Activated CD4-positive, alpha-beta T cell treated with anti-CD3 and anti-CD28 coated beads, Interleukin-2, amount 50 U/mL, for 48 hours (primary cell): ENCODE data around the gene PRKAG2.
"Not testable (repeated sequence)": the region's sequence is repeated elsewhere in the genome, so short reads cannot be mapped to it uniquely, and the experiment has no call there.

ENCODE experiments used
- DNase-seq, 2 experiments: peaks; one replicate each; pipeline ENCODE4 v3.0.0-alpha.2; 2020

Gene PRKAG2

DNA sequence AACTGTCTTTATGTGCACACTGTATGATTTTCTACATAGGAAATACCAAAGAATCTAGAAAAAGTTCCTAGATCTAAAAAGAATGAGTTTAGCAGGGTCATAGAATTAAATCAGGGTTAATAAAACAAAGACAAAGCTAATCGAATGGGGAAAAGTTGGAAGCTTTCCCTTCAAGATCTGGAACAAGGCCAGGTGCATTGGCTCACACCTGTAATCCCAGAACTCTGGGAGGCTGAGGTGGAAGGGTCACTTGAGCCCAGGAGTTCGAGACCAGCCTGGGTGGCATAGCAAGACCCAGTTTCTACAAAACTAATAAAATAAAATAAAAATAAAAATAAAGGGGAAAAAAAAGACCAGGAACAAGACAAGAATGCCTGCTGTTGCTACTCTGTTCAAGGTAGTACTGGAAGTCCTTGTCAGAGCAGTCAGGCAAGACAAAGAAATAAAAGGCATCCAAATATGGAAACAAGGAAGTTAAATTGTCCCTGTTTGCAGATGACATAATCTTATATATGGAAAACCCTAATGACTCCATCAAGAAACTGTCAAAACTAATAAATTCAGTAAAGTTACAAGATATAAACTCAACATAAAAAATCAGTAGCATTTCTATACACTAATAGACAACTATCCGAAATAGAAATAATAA, 281.1 kb downstream of the PRKAG2 start:
- no peak for DNase-seq

DNA sequence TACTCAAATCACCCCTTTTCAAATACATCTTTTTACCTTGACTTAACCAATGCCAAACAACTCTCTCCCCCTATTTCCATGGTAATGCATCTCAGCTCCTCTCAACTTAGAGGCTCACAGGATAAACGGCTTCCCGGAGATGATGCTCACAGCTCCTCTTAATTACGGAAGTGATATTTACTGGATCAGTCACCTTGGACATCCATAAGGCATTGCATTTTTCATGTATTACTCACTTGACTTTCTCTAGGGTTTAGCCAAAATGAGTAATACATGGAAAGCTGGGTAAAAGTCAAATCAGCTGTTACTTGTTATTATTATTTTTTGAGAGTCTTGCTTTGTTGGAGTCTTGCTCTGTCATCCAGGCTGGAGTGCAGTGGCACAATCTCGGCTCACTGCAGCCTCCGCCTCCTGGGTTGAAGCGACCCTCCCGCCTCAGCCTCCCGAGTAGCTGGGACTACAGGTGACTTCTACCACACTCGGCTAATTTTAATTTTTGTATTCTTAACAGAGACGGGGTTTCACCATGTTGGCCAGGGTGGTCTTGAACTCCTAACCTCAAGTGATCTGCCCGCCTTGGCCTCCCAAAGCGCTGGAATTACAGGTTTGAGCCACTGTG, 283.9 kb downstream of the PRKAG2 start:
- DNase-seq, result no peak

DNA sequence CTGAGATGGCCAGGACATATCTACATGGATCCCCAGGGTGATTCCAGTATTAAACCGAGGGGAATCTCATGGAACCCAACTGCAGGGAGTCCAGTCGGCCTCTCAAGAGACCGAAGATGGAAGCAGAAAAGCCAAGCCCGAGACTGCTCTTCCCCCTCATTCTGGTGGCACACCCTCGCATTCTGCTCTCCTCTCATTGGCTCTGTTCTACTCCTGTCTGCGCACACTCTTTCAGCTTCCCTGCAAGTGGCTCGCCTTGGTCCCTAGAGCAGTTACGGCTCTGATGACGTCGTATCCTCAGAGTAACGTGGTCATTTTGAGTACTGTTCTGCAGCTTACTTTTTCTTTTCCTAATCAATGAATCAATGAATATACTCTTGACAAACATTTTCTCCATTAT, 284.6 kb downstream of the PRKAG2 start:
- no peak for DNase-seq

DNA sequence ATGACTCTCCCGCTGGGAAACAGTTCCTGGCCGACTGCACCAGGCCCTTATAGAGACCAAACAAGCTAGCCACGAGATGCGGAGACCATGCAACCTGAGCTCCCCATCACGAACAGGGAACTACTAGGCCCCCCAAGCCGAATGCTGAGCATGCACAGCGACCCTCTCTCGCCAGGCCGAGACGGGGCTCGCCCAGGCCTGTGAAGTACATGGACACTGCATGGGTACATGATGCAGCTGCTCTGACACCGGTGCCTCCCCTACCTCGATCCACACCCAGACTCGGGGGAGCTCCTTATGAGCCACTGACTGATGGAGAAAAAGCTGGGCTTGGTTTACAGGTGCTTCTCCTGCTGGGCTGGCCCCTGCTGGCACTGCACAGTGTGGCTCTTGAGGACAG, 285.0 kb downstream of the PRKAG2 start:
- DNase-seq, result no peak

DNA sequence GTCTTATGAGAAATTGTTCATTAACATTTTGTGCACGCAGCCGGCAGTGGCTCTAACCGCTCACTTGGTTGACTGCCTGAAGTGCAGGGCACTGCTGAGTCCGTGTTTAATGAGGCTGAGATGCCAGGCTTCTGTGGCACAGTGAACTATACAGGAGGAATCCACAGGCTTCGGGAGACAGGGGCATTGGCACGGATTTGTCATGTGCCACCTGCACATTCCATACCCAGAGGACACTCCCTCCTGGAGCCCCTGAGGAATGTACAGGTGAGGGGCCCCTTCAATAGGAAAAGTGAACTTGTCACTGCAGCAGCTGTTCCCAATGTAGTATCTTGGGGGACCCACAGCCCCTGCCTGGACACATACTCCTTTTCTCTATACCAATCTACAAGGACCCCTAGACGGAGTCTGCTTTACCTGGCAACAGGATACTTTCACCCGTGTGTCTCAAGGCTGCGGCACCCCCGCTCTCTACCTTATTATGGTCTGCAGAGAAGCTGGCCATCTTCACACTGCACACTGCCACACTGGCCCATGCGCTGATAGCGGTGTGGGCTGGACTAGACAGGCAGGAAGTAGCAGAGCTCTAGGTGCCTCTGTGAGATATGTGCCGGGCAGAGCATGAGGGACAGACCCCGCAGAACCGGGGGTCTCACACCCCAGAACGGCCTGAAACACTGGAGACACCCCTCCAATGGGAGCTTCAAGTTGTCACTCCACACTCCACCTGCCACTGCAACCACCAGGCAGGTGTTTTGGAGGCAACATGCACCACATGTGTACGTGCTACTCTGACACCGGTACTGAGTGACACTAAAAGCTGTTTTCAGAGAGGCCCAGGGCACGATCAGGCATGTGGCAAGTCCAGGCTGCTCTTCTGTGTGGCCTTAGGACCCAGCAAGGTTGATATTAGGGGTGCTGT, 285.8 kb downstream of the PRKAG2 start:
- no peak for DNase-seq

DNA sequence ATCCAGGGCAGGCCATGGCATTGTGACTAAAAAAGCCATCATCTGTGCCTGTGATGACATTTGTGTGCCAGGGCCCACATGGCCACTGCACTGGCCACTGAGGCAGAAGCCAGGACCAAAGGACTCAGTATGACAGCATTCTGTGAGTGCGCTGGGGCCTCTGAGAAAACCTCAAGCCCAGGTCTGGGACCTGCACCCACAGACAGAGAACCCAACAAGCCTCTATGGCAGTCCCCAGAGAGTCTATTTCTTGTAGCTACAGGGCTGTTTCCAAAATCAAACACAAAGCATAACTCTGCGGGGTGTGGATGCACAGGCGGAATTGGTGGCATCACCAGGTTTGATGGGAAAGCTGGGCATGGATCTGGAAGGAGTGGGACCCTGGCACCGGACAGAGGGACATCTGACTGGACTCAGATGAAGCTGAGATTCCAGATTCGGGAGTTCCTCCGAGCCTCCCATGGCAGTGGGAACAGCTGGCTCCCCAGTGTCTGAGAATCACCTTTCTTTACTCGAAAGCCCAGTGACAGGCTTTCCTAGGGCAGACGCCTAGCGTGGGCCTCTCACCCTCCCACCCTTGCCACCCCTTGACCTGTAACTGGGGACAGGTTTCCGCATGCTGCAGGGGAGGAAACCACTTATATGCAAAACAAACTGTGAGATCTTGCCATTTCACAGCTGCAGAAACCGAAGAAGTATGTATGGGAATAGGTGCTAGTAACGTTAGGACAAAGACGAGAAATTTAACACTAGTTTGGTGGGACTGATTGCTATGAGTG, 286.7 kb downstream of the PRKAG2 start:
- no peak for DNase-seq

DNA sequence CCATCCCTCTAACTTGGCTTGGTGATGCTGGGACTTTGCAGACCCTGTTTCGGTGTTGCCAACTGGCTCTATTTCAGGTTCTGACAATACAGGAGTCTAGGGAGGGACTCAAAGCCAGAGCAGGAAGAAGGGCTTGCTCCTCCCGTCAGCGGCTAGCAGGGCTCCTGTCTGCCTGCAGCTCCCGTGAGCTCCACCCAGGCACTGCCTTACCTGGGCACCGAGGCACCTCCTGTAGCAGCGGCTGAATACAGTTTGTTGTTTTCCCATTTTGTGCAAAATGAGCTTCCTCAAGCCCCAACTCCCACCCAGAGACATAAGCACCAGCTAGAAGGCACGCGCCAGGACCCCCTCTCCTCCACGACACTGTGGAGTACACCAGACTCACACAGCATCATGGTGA, 287.9 kb downstream of the PRKAG2 start:
- DNase-seq, result no peak

DNA sequence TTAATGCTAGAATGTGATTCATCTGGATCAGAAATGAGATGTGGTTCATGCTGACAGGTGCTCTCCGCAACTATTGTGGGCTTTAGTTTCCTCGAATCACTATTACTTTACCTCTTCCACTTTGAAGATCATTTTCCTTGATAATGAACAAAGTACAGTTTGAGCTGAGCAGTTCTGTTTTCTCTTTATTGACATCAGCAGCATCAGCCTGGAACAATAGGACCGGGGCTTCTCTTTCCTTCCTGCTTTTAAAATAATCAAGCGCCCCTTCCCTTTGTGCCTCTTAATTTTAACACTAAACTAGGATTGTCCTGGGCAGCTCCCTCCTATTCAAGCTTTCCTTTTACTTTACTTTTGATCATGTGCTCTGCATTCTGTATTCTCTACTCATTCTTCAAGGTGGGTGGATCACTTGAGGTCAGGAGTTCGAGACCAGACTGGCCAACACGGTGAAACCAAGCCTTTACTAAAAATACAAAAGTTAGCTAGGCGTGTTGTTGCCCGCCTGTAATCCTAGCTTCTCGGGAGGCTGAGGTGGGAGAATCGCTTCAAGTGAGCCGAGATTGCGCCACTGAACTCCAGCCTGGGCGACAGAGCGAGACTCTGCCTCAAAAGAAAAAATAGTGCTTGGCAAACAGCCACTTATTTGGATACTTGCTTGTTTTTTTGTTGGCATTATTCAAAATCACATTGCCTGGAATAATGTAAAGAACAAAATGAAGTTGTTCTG, 290.2 kb downstream of the PRKAG2 start:
- DNase-seq, result no peak

DNA sequence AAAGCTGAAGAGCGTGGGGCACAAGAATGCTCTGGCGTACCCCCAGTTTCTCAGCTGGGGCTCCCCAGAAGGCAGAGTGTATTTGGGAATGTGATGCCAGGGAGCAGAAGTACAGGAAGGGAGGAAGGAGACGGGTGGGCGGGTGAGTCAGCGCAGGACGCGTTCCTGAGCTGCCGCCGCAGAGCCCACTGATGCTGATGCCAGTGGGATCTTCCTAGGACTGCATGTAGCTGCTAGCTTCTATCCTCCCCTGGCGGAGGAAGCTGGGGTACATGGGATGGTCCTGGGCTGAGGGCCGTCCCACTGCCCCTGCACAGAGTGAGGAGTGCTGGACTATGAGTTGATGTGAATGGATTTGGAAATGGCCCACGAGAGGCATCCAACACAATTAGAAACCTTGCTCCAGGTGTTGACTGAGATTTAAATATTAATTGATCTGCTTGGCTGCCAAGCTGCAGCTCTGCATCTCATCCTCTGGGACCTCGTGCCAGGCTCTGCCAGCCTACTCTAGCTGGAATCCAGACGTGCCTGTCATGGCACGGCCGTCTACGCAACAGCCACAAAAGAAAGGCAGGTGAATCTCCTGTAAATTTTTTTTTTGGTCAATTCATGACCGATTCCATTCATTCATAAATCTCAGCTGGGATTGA, 291.0 kb downstream of the PRKAG2 start:
- DNase-seq, result no peak

DNA sequence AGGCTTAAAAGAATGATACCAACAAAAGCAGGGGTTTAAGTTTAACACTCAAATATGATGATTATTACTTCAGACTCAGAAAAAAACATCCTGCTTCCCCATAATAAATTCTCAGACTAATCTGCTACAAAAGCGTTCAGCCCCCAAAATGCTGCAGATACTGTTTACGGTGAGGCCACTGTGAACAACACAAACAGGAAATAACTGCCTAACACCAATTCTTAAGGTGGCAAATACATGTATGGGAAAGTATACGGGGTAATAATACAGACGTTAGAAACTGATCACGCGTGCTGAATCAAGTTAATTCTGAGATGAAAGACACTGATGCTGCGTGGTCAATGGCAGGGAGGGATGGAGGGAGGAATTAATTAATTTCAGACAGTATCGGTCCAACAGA, 295.2 kb downstream of the PRKAG2 start:
- DNase-seq, result no peak

DNA sequence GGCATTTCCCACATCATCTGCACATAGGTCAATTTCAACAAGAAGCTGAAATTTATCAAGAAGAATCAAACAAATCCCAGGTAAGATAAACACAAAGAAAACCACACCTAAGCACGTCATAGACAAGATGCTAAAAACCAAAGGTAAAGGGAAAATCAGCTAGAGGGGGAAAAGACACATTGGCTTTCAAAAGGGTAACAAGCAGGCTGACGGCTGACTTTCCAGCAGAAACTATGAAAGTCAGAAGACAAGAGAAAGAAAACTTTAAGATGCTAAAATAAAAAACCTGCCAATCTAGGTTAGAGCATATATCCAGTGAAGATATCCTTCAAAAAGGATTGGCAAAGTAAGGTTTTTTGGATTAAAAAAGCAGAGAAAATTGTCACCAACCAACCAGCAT, 297.3 kb downstream of the PRKAG2 start:
- DNase-seq, result no peak

DNA sequence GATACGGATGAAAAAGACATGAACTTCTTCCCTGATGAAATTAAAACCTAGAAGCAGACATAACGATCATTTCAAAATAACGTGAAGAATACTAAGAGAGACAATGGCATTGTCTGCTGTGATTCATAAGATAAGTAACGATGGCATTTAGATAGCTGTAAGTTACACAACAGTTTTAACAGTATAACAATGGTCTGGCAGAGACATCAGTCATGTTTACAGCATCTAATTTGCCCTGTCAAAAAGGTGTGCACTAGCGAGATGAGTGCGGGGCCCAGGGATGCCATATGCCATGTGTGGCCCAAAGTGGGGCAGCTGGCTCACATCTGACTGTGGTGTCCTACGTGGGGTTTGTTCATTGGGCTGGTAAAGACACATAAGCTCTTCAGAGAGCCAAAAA, 301.5 kb downstream of the PRKAG2 start:
- no peak for DNase-seq

DNA sequence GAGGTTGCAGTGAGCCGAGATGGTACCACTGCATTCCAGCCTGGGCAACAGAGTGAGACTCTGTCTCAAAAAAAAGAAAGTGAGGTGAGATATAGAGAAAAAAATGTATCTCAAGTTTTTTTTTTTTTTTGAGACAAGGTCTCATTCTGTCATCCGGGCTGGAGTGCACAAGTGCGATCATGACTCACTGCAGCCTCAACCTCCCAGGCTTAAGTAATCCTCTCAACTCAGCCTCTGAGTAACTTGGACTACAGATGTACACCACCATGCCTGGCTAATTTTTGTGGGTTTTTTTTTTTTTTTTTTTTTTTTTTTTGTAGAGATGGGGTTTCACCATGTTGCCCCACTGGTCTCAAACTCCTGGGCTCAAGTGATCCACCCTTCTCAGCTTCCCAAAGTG, 303.9 kb downstream of the PRKAG2 start:
- DNase-seq, result not testable (repeated sequence)

DNA sequence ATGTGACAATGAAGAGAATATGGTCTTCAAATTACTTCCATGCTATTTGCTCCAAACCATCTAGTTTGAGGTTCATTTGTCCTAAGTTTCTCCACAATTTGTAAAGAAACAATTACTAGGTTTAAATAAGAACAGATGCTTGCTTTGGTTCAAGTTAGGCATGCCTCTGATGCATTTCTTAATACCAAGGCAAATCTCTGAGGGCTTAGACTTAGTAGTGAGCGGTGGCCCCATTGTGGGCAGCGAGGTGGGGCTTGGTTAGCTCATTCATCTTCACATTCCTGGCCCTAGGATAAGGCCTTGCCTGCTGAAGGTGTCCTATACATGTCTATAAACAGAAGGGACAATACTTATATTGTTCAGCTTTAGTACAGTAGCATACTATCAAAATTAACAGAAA, 304.8 kb downstream of the PRKAG2 start:
- no peak for DNase-seq

DNA sequence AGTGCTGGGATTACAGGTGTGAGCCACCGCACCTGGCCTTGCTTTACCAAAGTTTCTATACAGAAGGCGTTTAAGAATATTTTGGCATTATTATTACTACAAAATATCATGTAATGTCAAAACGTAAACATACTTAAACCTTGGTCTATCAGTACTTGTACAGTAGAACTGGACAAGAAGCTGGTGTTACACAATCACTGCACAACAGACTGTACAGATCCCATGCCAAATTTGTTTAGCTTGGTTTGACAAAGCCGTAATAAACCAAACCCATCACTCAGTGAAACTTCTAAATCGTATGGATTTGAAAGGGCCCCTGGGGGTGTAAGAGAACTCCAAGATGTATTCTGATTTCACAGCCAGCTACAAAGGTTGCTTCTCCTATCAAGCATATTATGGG, 305.4 kb downstream of the PRKAG2 start:
- no peak for DNase-seq

DNA sequence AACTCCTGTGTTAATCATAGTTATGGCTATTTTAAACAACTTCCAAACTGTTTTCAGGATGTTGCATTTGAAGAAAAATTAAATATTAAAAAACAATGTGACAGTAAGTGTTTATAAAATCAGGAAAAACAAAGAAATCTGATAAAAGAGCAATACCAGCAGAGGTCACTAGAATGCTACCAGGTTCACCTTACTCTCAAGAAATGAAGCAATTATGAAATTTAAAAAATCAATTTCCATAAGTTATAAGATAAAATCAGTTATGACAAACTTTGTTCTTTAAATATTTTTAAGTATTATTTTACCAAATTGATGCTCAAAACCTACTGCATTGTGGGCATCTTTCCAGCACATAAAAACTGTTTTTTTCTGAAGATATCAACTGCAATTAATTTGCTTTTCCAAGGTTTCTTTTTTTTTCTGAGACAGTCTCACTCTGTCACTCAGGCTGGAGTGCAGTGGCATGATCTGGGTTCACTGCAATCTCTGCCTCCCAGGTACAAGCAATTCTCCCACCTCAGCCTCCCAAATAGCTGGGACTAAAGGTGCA, 306.5 kb downstream of the PRKAG2 start:
- DNase-seq, result no peak

DNA sequence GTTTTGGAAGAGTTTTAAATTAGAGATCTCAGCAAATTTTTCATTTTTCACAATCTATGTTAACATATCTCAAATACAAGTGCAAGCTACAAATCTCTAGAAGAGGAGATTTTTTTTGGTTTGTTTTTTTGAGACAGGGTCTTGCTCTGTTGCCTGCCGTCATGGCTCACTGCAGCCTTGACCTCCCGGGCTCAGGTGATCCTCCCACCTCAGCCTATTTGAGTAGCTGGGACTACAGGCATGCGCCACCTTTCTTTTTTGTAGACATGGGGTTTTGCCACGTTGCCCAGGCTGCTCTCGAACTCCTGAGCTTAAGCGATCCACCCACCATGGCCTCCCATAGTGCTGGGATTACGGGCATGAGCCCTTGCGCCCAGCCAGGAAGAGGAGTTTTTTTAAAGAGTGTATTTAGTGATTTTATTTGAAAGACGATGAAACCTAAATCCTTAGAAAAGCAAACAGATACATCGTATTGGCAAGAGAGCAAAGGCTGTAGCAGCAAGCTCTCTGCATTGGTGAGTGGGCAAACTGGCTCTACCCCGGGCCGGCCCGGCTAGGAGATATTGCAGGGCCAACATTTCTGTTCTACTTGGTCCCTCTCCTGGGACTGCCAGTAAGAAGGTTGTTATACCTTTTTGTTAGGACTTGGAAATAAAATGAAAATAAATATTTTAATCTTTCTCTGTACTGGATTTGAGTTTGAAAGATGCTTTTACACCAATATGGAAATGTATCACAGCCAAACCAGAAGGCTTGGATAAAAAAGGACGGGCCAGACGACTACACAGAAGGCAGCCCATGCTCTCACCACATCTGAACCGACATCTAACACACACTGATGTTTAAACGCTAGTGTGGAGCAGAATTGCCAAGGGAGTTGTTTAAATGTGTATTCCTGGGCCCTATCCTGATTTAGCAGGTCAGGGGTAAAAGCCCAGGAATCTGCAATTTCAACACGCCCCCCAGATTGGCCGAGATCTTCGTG, 307.7 kb downstream of the PRKAG2 start:
- no peak for DNase-seq

DNA sequence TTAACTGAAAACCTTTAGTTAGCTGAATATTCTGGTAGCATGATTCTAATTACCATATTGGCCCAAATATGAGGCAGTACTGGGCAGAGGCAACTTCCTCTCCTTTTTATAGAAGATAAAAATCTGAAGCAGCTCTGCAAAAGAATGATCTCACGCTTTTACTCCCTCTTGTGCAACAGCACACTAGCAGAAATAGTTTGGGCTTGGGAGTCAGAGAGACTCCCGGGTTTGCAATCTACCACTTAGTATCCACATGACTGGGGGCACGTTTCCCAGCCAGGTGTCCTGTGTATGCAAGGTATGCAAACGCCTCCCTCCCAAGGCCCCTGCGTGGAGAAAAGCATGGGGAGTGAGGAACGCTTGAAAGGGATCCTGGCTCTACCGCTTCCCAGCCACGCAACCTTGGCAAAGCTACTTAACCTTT, 310.0 kb downstream of the PRKAG2 start:
- no peak for DNase-seq

DNA sequence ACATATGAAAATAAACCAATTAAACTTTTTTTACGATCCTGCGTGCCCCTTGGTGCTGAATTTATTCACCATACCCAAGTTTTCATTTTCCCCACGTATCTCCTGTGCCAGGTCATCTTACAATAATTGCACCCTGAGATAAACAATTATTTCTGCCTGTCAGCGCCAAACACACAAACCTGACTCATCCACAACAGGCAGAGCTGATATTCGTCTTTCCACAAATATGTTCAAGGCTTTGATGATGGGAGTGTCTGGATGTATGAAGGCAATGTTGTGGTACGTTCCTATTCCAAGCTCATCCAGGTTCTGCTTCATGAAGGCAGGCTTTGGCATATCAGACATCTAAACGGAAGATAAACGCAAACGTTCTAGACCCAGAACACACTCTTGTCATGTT, 311.4 kb downstream of the PRKAG2 start:
- no peak for DNase-seq

DNA sequence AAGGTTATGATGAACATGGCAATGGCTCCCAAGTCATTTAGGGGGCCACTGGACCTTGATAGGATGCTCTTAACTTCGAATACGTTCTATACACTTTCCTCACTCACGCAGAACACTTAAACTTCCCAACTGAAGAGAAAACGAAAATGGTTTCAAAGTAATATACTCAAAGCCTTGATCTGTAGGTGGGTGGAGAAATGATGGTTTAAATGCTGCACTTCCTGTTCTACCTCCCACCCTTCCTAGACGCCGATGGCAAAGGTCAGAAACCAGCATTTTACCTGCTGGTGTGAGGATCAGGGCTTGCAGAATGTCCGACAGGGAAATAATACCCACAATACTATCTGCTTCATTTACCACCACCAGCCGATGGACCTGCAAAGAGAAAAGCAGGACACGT, 316.7 kb downstream of the PRKAG2 start:
- DNase-seq, result no peak
